ENCODE data around the gene KCNMB4. TPM values are rescaled to one million over a fixed set of nuclear protein-coding genes. Genes with fewer than 3 reads are reported as not detected.
A peak's percentile ranks its signal among the peaks of the same experiment; 100 is the strongest.

Gene KCNMB4
- total RNA-seq, 1 donor: 7.3 TPM

DNA sequence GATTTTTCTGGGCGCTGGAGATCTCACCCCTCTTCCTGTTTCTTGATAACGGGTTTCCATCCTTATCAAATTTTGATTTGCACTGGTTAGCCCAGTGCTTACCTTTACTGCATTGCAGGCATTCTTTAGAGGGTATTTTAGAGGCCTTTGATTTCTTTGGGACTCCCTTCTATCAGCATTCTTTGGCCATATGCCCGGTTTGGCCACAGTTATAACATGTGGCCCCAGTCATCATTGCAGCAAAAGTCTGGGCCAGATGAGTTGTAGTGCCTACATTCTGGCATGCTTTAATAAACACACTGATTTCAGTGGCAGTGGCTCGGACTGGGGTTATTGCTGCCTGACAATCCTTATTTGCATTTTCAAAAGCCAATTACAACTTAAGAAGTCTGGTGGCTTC, 82.3 kb downstream of the KCNMB4 start:
- TF ChIP-seq, protein P1, sequence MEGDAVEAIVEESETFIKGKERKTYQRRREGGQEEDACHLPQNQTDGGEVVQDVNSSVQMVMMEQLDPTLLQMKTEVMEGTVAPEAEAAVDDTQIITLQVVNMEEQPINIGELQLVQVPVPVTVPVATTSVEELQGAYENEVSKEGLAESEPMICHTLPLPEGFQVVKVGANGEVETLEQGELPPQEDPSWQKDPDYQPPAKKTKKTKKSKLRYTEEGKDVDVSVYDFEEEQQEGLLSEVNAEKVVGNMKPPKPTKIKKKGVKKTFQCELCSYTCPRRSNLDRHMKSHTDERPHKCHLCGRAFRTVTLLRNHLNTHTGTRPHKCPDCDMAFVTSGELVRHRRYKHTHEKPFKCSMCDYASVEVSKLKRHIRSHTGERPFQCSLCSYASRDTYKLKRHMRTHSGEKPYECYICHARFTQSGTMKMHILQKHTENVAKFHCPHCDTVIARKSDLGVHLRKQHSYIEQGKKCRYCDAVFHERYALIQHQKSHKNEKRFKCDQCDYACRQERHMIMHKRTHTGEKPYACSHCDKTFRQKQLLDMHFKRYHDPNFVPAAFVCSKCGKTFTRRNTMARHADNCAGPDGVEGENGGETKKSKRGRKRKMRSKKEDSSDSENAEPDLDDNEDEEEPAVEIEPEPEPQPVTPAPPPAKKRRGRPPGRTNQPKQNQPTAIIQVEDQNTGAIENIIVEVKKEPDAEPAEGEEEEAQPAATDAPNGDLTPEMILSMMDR (IDR thresholded peaks at IDR 0.05; ENCODE audit: insufficient read depth, low read depth, low read length): no peak
- no peak for DNase-seq (ENCODE audit: low read depth)
- H3K4me3 ChIP-seq (ENCODE audit: low read depth, low read length): no peak overlapping the region

DNA sequence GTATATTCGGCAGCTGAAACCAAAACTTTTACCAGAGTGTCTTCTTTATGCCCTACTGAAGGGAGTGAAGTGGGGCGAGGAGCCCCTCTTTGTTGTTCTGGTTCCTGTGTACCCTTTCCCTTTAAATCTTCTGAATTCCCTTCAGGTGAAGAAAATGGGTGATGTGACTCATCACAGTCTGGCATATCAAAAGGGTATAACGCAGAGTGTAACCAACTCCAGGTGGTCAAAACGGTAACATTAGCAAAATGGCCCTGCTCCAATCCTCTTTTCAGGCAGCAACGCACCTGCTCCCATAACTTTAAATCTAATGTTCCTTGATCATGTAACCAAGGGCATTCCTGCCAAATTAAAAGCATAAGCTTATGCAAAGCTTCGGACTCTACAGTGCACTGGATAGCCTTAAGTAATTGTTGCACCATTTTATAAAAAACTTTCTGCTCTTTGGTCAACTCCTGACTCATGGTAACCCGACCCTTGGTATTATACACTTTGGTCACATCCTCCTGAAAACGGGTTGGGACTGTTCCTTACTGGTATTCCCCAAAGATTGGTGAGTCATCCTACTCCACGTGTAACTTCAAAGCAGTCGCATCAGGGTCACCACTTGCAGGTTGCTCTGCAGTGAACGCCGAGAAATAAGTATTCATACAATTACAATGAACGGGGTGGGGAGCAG, 83.1 kb downstream of the KCNMB4 start:
- peak; percentile 6 for DNase-seq (ENCODE audit: low read depth)
- TF ChIP-seq, protein P1 (IDR thresholded peaks at IDR 0.05; ENCODE audit: insufficient read depth, low read depth, low read length): no peak
- H3K4me3 ChIP-seq (ENCODE audit: low read depth, low read length): no peak overlapping the region

DNA sequence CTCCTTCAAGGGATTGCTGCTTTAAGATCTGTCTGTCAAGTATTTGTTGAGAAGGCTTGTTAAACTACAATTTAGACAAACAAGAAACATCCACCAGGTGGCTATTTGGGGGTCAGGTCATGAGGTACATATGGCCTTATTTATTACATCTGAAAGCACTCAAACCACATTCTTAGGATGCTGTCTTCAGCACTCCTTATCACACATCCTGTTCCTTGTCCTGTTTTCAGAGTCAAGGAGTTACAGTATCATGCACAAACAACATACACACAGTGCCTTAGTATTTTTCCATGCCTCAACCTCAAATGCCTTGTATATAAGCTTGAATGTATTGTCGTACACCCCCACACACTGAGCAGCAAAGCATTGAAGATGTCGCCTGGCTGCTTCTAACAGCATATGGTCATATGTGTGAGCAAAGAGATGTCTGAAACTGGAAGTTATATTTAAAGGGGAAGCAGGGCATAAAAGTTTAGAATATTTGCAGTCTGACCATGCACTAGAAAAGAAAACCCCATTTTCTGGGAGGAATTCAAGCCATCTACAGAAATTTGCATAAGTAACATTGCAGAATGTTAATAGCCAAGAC, 83.8 kb downstream of the KCNMB4 start:
- no peak overlapping the region for H3K4me3 ChIP-seq (ENCODE audit: low read depth, low read length)
- DNase-seq (ENCODE audit: low read depth): no peak
- TF ChIP-seq, protein P1 (IDR thresholded peaks at IDR 0.05; ENCODE audit: insufficient read depth, low read depth, low read length): no peak

DNA sequence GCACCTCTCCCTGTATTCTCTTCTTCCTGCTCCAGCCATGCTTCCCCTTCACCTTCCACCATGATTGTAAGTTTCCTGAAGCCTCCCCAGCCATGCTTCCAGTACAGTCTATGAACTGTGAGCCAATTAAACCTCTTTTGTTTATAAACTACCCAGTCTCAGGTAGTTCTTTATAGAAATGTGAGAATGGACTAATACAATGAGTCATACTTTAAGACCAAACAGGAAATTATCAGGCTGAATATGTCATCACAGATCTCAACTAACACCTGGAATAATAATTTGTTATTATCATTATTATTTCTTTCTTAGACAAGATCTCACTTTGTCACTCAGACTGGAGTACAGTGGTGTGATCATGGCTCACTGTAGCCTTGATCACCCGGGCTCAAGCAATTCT, 85.4 kb downstream of the KCNMB4 start:
- TF ChIP-seq, protein P1 (IDR thresholded peaks at IDR 0.05; ENCODE audit: insufficient read depth, low read depth, low read length): no peak
- no peak overlapping the region for H3K4me3 ChIP-seq (ENCODE audit: low read depth, low read length)
- DNase-seq (ENCODE audit: low read depth): no peak

DNA sequence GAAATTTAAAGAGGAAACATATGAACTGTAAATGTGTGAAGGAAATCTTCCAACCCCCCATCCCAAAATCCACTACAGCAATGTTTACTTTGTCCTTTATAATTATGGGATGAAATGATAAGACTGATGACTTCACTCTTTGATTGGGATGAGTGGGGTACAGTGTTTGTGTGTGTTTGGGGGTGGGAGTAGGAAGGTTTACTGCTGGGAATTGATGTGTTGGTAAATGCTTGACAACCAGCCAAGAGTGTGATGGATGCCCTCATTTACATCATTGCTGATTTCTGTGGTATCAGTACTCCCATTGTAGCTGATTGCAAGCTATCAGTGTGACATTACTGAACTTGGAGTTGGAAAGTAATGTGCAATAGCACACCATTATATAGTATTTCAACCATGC, 90.9 kb downstream of the KCNMB4 start:
- TF ChIP-seq, protein P1 (IDR thresholded peaks at IDR 0.05; ENCODE audit: insufficient read depth, low read depth, low read length): no peak

DNA sequence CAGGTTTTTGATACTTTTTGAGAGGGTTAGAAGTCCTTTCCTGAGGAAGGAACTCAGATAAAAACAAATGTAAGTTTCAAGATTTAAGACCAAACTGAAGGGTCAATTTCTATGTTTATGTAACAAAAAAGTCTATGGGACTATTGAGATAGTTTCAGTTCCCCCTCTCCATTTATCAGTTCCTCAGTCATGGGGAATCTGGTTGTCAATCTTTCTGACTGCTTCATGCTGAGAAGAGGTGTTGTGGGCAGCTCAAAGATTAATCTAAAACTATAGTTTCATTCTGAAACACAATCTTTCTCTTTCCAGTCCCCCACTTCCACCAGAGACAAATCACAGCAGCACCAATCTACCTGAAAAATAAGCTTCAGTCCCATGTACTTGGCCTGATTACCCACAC, 93.7 kb downstream of the KCNMB4 start:
- TF ChIP-seq, protein P1 (IDR thresholded peaks at IDR 0.05; ENCODE audit: insufficient read depth, low read depth, low read length): no peak
- DNase-seq (ENCODE audit: low read depth): no peak
- no peak overlapping the region for H3K4me3 ChIP-seq (ENCODE audit: low read depth, low read length)

More for the DNA sequence above, 90.9 kb downstream of the KCNMB4 start:
- DNase-seq (ENCODE audit: low read depth): no peak
- H3K4me3 ChIP-seq (ENCODE audit: low read depth, low read length): no peak overlapping the region

All from fibroblast of villous mesenchyme (primary cell).